ENCODE measurements around the gene GAS6.
A peak's percentile ranks its signal among the peaks of the same experiment; 100 is the strongest.

GAS6 gene

GRCh38 chr13:113837560-113838355, 26.1 kb downstream of the GAS6 start (continued):
- TF ChIP-seq GLIS2 (tag by site-specific recombination; IDR thresholded peaks at IDR 0.05): peak; percentile 97
- no peak for TF ChIP-seq ZNF560 (tag by site-specific recombination; IDR thresholded peaks at IDR 0.05; ENCODE audit: borderline replicate concordance)
- TF ChIP-seq ZNF114 (tag by site-specific recombination; IDR thresholded peaks at IDR 0.05): no peak
- TF ChIP-seq ZNF544 (tag by site-specific recombination; IDR thresholded peaks at IDR 0.05): no peak
- TF ChIP-seq ZFP3 (tag by site-specific recombination; IDR thresholded peaks at IDR 0.05; ENCODE audit: low read depth): no peak
- TF ChIP-seq ZNF184 (tag by site-specific recombination; IDR thresholded peaks at IDR 0.05): no peak
- TF ChIP-seq ZNF48 (tag by site-specific recombination; IDR thresholded peaks at IDR 0.05): no peak
- TF ChIP-seq PRDM10 (tag by site-specific recombination; IDR thresholded peaks at IDR 0.05): peak; percentile 55
- peak; percentile 66; the same call in 1 of the 2 replicates for TF ChIP-seq GLIS1 (tag by site-specific recombination; IDR thresholded peaks at IDR 0.05)
- TF ChIP-seq ZNF354C (tag by site-specific recombination; IDR thresholded peaks at IDR 0.05; ENCODE audit: borderline replicate concordance, low read depth): no peak
- no peak for TF ChIP-seq GLI4 (tag by site-specific recombination; IDR thresholded peaks at IDR 0.05)
- TF ChIP-seq HOXD13 (CRISPR knock-in tag; IDR thresholded peaks at IDR 0.05; ENCODE audit: borderline replicate concordance): no peak
- no peak for TF ChIP-seq YY1 (tag by site-specific recombination; IDR thresholded peaks at IDR 0.05)
- no peak for TF ChIP-seq ZNF16 (tag by site-specific recombination; IDR thresholded peaks at IDR 0.05; ENCODE audit: low read depth)
- no peak for TF ChIP-seq ZNF248 (tag by site-specific recombination; IDR thresholded peaks at IDR 0.05)
- TF ChIP-seq GFI1B (tag by site-specific recombination; IDR thresholded peaks at IDR 0.05): no peak
- TF ChIP-seq ZNF280D (tag by site-specific recombination; IDR thresholded peaks at IDR 0.05): no peak
- peak; percentile 98 for TF ChIP-seq ZBTB17 (tag by site-specific recombination; IDR thresholded peaks at IDR 0.05)
- no peak for TF ChIP-seq ZNF132 (tag by site-specific recombination; IDR thresholded peaks at IDR 0.05; ENCODE audit: borderline replicate concordance)
- no peak for TF ChIP-seq REPIN1 (tag by site-specific recombination; IDR thresholded peaks at IDR 0.05; ENCODE audit: low read depth)
- TF ChIP-seq OSR2 (tag by site-specific recombination; IDR thresholded peaks at IDR 0.05): peak; percentile 48; the same call in 1 of the 2 replicates
- no peak for TF ChIP-seq ZNF433 (tag by site-specific recombination; IDR thresholded peaks at IDR 0.05; ENCODE audit: low read depth)
- TF ChIP-seq IKZF3 (tag by site-specific recombination; IDR thresholded peaks at IDR 0.05): peak; percentile 65
- no peak; the same call in 1 of the 2 replicates for TF ChIP-seq SP2 (tag by site-specific recombination; IDR thresholded peaks at IDR 0.05)
- no peak for TF ChIP-seq ZNF610 (tag by site-specific recombination; IDR thresholded peaks at IDR 0.05; ENCODE audit: borderline replicate concordance)
- peak; percentile 100 for TF ChIP-seq ZNF600 (tag by site-specific recombination; IDR thresholded peaks at IDR 0.05)
- no peak for TF ChIP-seq PRDM2 (tag by site-specific recombination; IDR thresholded peaks at IDR 0.05; ENCODE audit: borderline replicate concordance)
- peak; percentile 30; the same call in 1 of the 2 replicates for TF ChIP-seq KLF9 (tag by site-specific recombination; IDR thresholded peaks at IDR 0.05; ENCODE audit: low read depth)

Measured in HEK293 (cell line).